Spleen (tissue), 7 donors: ENCODE results near the gene DHX38.

Source experiments
- POLR2AphosphoS5 ChIP-seq, 3 donors: sonication (generic); formaldehyde crosslinking; IDR thresholded peaks; one replicate each; pipeline ENCODE4 v1.5.1; 2017; ENCODE audit warnings: antibody characterized with exemption in 3 of 3
- TF ChIP-seq, protein P1 (sequence below), 11 experiments: fragments of 200-600 bp in 7 of 11; fragments of 450-650 bp in 4 of 11; sonication (generic) in 4 of 11; IDR thresholded peaks in 8 of 11; conservative IDR thresholded peaks in 3 of 11; 1 replicate in 7 of 11; 2 replicates in 4 of 11; pipeline versions ENCODE4 v1.4.0 to v1.8.0; 2016 to 2021; ENCODE audit warnings: antibody characterized with exemption in 11 of 11, inconsistent platforms in 4 of 11, mild to moderate bottlenecking in 1 of 11
- donor health status: DM: no; HTN: no; CAD: no; lungs with moderate emphysema.
- donor health status: DM: no; HTN: no; CAD: no.
- donor health status: DM: no; HTN: no; CAD: no.

DNA sequence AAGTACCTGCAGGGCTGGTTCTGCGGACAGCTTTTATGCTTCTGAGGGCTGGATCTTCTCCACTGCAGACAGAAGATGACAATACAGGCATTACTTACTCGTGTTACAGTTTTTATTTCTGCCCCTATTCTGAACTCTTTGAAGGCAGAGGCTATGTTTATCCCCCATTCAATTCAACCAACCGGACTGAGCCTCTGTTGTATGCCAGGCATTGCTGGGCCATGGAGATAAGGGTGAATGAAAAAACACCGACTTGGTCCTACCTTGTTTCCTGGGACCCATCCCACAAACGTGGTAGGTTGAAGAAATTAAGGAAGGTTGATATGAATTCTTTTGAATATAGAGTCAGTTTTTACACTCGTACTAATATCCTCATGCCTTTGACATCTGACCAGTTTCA is 49.4 kb upstream of the DHX38 start:
- TF ChIP-seq POLR2AphosphoS5 (IDR thresholded peaks at IDR 0.05), result no peak
- TF ChIP-seq, protein P1, sequence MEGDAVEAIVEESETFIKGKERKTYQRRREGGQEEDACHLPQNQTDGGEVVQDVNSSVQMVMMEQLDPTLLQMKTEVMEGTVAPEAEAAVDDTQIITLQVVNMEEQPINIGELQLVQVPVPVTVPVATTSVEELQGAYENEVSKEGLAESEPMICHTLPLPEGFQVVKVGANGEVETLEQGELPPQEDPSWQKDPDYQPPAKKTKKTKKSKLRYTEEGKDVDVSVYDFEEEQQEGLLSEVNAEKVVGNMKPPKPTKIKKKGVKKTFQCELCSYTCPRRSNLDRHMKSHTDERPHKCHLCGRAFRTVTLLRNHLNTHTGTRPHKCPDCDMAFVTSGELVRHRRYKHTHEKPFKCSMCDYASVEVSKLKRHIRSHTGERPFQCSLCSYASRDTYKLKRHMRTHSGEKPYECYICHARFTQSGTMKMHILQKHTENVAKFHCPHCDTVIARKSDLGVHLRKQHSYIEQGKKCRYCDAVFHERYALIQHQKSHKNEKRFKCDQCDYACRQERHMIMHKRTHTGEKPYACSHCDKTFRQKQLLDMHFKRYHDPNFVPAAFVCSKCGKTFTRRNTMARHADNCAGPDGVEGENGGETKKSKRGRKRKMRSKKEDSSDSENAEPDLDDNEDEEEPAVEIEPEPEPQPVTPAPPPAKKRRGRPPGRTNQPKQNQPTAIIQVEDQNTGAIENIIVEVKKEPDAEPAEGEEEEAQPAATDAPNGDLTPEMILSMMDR (IDR thresholded peaks at IDR 0.05 in 8 of 11, conservative IDR thresholded peaks at IDR 0.05 in 3 of 11), result no peak
